SHP77 (cell line): ENCODE data around the gene METTL1.
"Not testable (repeated sequence)": the region's sequence is repeated elsewhere in the genome, so short reads cannot be mapped to it uniquely, and the experiment has no call there.

Experiments used
- DNase-seq, 2 experiments: peaks; one replicate each; lab custom pipeline; 2025; lab: John Stamatoyannopoulos, UW

METTL1 gene

GRCh38 chr12:57796996-57797395 is 25.1 kb upstream of the METTL1 start:
- DNase-seq, result no peak

DNA sequence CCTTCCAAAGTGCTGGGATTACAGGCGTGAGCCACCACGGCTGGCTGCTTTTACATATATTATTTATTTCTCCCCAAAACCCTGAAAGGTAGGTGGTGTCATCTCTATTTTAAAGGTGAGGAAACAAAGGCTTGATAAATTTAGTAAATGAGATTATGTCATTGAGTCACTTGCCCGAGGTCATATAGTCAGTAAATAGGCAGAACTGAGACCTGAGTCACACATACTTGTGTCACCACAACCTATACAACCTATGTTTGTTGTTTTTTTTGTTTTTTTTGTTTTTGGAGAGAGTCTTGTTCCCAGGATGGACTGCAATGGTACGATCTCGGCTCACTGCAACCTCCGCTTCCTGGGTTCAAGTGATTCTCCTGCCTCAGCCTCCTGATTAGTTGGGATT is 23.4 kb upstream of the METTL1 start:
- DNase-seq, result no peak

GRCh38 chr12:57793920-57794319 is 22.0 kb upstream of the METTL1 start:
- no peak for DNase-seq

DNA sequence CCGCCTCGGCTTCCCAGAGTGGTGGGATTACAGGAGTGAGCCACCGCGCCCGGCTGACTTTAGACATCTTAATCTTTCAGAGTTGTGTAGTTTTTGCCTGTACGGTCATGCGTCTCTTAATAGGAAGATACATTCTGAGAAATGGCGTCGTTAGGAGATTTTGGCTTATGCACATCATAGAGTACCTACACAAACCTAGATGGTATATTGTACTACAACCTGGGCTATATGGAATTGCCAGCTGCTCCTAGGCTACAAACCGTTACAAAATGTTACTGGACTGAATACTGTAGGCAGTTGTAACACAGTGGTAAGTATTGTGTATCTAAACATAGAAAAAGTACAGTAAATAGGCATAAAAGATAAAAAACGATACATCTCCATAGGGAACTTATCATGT is 12.0 kb upstream of the METTL1 start:
- DNase-seq, result no peak

DNA sequence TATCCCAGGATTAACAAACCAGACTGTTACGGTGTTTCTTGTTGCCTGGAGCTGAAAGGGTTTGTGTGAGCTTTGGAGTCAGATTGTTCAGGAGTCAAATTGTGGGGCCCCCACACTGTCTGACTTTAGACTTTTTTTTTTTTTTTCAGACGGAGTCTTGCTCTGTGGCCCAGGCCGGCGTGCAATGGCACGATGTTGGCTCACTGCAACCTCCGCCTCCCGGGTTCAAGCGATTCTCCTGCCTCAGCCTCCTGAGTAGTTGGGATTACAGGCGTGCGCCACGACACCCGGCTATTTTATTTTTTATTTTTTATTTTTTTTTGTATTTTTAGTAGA is 11.5 kb upstream of the METTL1 start:
- no peak for DNase-seq

DNA sequence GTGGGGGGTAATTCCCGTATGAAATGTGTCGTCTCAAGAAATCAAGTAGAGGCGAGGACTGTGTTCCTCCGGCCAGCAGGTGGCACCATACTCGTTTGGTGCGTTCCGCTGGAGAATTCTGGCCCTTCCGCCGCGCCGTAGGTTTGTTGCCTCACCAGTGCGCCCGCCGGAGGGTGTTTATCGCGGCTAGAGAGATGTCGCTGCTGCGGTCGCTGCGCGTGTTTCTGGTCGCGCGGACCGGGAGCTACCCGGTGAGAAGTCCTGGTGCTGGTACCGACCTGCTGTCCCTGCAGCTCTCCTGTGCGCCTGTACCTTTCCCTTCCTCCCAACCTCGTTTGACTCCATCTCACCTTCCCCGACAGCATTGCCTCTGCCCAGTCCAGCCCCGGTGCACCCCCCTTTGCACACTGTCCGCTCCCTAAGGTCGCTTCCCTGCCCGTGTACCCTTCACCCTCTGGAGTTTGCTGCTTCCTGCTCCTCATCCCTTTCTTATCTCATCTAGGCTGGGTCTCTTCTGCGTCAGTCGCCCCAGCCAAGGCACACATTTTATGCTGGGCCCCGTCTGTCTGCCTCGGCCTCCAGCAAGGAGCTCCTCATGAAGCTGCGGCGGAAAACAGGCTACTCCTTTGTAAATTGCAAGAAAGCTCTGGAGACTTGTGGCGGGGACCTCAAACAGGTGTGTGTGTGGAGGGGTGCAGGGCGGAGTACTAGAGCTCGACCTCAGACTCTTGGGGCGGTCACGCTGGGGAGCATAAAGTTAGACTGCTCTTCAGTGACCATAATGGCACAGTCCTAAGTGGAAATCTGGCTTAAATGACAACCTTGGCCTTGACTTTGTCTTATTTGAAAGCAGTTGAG is 10.9 kb upstream of the METTL1 start, which contains the start of gene TSFM:
TSFM (plus strand) TSS at position 180 of the 858 bp plus-strand sequence; CDS start at position 195, 15 bp downstream.
- peak; percentile 93 to 94 for DNase-seq

DNA sequence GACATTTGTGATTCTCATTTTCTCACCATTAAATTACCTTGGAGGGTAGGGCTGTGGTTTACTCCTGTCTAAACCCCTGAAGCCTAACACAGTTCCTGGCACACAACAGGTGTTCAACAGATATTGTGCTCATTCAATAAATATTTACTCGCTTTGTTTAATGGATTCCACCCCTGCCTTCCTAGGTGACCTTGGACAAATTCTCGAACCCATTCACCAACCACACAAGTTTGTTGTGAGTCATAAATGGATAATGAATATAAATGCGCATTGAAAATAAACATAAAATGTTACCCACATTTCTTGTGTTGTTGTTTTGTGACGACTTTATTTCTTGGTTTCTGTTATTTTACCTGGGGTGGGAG is 10.3 kb upstream of the METTL1 start:
- no peak for DNase-seq

DNA sequence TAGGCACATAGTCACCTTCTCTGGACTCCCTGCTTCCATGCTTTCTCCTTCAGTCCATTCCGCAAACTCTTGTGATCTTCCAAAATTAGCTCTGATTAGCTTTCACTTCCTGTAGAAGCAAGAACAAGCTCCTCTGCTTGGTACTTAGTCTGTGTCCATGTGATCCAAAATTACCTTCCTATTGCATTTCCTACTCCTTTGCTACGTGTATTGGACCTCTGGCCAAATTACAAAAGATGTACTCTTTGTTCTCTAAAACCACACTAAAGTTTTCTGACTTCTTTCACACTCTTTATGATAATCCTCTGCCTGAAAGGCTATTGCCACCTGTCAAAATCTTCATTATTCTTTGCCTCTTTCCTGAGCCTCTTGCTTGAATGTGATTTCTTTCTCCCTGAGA is 9.9 kb upstream of the METTL1 start:
- DNase-seq, result no peak

DNA sequence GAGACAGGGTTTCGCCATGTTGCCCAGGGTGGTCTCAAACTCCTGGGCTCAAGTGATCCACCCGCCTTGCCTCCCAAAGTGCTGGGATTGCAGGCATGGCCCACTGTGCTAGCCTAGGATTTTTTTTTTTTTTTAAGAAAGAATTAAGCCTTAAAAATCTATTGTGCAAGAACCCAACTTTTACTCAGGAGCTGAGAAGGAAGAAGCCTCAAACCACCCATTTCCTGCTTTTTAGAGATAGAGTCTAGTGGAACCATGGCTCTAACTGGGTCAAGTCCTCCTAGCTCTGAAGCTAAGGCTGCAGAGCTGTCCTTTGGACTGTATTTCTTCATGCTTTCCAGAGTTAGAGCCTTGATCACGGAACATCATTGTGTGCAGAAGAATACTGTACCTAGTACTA is 9.3 kb upstream of the METTL1 start:
- DNase-seq, result no peak

DNA sequence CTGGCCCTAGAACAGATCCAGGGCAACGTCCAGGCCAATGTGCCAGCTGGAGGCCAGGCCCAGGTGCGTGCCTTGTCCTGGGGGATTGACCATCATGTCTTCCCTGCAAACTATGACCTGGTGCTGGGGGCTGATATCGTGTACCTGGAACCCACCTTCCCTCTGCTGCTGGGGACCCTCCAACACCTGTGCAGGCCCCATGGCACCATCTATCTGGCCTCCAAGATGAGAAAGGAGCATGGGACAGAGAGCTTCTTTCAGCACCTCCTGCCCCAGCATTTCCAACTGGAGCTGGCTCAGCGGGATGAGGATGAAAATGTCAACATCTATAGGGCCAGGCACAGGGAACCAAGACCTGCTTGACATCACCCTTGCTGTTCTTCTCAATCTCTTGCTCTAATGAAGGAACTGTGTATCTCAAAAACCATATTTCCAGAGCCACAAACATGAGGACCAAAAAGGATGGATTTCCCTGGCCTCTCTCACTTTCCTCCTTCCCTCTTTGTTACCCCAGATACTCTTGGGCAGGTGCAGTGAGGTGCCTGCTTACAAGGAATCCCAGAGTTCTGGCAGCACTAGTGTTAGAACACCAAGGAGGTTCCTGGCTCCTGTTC is 8.5 kb upstream of the METTL1 start:
- DNase-seq, result no peak

- no peak for DNase-seq
Measured at GRCh38 chr12:57779736-57780135, 7.8 kb upstream of the METTL1 start.

GRCh38 chr12:57777911-57778310 is 6.0 kb upstream of the METTL1 start:
- no peak for DNase-seq

- DNase-seq, result no peak
Measured at GRCh38 chr12:57777367-57777766, 5.5 kb upstream of the METTL1 start.

DNA sequence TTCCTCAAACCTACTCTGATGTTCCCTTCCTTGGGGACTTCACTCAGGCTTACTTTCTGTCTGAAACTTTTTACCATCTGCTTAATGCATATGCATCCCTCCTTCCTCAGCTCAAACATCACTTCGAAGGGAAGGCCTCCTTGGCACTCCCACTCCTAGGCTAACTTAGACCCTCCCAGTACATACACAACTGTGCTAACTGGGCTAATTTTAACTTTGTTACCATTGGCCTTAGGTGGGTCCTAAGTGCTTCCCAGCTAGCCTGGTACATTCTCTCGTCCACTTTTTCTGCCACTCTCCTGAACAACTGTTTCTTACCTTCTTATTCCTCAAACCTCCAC is 4.3 kb upstream of the METTL1 start:
- no peak for DNase-seq

DNA sequence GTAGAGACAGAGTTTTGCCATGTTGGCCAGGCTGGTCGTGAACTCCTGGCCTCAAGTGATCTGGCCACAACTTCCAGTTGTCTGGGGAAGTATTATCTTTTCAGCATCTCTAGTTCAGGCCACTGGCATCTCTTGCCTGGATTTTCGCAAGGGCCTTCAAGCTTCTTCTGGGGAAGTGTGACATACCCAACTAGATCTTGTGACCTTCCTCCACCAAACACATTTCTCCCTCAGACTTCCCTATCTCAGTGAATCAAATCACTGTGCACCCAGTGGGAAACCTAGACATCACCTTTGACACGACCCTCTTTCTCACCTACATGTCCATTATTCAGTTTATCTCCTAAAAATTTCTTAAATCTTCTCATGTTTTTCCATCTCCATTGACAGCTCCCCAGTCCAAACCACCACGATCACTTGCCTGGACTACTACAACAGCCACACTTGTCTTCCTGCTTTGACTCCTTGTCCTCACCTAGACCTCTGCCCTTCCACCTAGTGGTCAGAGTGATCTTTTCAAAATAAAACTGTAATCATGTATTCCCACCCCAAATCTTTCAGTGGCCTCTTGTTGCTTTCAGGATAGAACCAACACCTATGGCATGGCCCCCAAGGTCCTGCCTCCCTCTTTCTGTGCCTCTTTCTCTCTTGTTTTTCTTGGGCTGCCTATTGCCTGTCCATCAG is 3.8 kb upstream of the METTL1 start:
- no peak for DNase-seq

GRCh38 chr12:57775044-57775443 is 3.1 kb upstream of the METTL1 start:
- DNase-seq, result no peak

- DNase-seq, result not testable (repeated sequence)
Measured at GRCh38 chr12:57774634-57775033, 2.7 kb upstream of the METTL1 start.

DNA sequence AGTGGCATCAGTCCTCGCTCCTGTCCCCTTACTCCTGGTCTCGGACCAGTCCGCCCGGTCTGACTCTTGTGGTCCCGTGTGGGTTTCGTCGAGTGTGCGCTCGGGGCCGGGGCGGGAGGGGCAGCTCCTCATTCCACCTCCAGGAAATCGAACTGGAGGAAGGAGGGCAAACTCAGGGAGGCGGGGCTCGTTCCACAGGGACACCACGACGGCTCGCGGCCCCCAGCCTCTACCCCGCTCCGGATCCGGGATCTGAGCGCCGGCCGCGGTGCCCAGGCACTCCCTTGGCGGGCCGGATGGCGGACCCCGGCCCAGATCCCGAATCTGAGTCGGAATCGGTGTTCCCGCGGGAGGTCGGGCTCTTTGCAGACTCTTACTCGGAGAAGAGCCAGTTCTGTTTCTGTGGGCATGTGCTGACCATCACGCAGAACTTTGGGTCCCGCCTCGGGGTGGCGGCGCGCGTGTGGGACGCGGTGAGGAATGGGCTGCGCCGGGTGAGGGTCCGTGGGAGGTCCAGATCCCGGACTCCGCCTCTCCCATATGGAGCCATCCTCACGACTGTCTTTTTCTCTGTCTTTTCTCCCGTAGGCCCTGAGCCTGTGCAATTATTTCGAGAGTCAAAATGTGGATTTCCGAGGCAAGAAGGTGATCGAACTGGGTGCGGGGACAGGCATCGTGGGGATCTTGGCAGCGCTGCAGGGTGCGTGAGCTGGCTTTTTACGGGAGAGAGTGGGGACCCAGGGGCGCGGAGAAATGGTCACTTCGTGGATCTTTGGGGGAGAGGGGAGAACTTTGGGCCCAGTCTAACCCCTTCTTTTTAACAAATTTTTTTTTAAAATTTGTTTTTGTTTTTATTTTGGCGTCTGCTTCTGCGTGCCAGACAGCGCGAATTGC is 771 bp upstream of the METTL1 start, which contains the start of gene EEF1AKMT3:
EEF1AKMT3 (plus strand) TSS at position 186 of the 894 bp plus-strand sequence; CDS start at position 297, 111 bp downstream.
- DNase-seq, result peak; percentile 47 to 66

GRCh38 chr12:57771236-57771872 is 551 bp downstream of the METTL1 start:
- peak; percentile 77 to 89 for DNase-seq

GRCh38 chr12:57770734-57771133 is 1.2 kb downstream of the METTL1 start:
- DNase-seq, result no peak

- DNase-seq, result no peak
Measured at GRCh38 chr12:57769594-57769993, 2.3 kb downstream of the METTL1 start.

GRCh38 chr12:57767876-57768275 is 4.0 kb downstream of the METTL1 start:
- DNase-seq, result no peak
